NCI-H2196 (cell line): Measurements from ENCODE around the gene CDR2.
"Not testable (repeated sequence)": the region's sequence is repeated elsewhere in the genome, so short reads cannot be mapped to it uniquely, and the experiment has no call there.

Experiments used
- DNase-seq: peaks from one replicate; lab custom pipeline; 2025; ENCODE audit not compliant: unreplicated experiment; lab: John Stamatoyannopoulos, UW

Gene CDR2

DNA sequence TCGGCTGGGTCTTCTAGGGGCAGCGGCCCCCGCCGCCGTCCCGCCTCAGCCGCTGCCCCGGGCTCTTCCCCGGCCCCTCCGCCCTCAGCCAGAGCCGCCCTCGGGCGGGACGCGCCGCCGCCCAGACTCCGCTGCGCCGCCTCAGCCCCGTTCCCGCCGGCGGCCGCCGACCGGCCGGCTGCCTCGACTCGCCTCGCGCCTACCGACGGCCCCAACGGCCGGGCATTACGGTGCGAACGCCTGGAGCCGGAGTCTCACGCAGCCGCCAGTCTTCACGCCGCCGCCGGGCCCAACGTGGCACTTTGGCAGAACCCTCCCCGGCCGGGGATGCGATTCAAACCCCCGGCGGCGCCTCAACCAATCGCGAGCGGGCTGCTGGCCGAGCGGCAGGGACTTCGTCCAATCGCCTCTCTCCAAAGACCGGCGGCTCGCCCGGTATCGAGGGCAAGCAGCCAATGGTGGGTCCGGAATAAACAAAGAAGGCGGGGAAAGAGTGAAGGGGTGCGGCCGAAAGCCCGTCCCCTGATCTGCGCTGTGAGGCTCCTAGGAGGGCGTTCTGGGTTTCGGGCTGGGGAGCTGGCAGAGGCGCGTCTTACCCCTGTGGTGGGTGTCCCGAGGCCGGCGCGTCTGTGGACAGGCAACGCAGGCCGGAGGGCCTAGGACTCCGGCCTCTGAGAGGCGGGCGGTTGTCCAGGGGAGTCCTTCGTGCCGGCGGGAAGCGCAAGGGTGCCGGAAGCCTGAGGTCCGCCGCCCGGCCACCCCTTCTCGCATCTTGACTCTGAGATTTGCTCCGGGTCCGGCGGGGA lies at the start of gene CDR2:
TSS of gene CDR2 (minus strand) at position 309 of the 806 bp plus-strand sequence. CDS start 310 bp downstream, outside the sequence.
- DNase-seq = peak; percentile 98

DNA sequence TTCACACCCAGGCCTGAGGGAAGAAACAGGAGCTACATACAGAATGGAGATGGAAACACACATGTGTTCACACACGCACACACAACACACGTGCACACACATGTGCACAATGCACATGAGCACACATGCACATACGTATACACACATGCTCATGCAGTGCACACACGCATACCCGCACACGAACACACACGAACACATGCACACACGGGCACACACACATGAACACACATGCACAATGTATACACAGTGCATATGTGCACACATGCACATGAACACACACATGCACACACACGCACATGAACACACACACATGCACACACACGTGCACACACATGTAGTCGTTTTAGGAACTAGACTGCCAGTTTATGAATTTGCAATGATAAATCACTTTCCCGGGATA lies 49.3 kb upstream of the CDR2 start:
- DNase-seq = no peak

DNA sequence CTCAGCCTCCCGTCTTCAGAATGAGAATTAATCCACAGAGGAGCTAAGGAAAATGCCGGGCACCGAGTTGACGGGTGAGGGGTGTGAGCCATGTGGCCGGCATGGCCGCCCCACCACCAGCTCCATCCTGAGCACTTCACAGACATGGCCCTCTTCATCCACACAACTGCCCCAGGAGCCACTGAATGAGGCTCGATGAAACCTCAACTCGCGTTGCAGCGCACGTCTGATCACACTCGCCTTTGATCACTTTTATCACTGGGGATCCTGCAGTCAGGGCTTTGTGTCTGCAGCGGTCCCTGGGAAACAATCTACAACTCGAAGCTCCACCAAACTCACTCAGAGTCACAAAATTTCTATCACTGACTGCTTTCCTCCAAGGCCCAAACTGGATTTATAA lies 46.7 kb upstream of the CDR2 start:
- no peak for DNase-seq

DNA sequence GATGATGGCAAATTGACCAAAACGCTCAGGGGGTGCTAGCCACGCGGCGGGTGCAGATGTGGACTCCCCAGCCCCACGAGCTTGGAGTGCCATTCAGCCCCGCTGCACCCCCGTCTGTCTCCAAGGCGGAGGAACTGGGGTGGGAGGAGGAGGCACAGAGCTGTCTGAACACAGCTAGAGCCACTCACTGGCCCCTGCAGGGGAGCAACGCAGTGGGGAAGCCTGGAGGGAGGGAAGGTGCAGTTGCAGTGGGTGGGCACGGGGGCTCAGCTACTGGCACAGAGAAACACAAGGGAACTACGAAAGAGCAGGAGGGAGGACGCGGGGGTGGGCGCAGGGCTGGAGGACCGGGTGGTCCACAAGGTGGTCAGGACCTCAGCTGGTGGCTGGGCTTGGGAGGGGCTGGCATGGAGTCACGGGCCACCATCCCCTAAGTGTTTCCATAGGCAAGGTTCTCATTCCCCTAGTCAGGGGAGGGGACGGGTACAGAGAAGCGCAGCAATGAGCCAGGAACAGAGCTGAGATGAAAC lies 46.3 kb upstream of the CDR2 start:
- no peak for DNase-seq

DNA sequence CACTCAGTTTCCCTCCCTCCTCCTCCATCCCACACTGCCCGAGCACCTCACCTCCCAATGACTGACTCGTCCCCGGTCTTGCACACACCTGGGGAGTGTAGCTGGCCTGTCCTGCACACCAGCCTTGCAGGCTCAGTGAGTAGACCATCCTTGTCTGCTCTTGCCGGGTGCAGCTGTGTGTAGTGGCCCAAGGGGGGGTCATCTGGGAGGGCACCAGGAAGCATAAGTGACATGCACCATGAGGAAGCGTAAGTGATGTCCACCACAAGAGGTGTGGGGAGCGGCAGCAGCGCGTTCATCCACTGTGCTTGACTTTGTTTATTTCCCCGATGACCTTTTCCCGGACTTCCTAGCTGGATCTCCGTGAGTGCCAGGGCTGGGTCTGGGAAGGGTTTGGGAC lies 45.5 kb upstream of the CDR2 start:
- no peak for DNase-seq

DNA sequence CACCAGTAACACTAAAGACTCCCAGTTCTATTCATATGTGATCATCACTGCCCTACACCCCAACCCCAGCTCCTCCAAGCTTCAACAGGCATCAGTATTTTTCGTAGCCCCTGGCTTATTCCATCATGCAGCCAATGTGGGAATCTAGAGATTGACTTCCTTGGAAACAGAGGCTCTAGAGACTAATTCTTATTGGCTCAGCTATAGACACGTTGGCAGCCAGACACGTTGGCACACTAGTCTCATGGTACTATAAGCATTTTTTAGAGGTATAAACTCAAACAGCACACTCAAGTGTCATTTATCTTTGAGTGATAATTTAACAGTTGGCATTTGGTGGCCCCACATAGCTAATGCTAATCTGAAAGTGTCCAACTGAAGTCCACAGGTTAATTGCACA lies 44.4 kb upstream of the CDR2 start:
- no peak for DNase-seq

DNA sequence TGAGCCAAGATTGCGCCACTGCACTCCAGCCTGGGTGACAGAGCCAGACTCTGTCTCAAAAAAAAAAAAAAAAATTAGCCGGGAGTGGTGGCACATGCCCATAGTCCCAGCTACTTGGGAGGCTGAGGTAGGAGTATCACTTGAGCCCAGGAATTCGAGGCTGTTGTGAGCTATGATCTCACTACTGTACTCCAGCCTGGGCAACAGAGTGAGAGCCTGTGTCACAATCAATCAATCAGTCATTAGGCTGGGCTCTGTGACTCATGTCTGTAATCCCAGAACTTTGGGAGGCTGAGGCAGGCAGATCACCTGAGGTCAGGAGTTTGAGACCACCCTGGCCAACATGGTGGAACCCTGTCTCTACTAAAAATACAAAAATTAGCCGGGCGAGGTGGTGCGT lies 43.4 kb upstream of the CDR2 start:
- DNase-seq = not testable (repeated sequence)

DNA sequence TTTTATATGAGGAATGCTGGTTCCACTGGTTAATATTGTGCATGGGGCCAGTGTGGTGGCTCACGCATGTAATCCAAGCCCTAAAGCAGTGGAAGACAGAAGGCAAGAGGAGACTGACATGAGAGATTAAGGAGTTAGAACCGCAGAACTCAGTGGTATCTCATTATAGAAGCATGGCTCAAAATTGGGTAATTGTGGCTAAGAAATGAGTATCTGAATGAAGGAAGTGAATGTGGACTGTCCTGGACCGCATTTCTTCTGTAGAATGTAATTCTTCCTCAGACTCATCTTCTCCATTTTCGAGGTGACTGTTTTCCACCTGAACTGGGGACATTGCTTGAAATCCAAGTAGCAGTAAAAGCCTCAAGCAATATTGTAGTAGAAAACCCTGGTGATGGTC lies 42.6 kb upstream of the CDR2 start:
- DNase-seq = no peak

DNA sequence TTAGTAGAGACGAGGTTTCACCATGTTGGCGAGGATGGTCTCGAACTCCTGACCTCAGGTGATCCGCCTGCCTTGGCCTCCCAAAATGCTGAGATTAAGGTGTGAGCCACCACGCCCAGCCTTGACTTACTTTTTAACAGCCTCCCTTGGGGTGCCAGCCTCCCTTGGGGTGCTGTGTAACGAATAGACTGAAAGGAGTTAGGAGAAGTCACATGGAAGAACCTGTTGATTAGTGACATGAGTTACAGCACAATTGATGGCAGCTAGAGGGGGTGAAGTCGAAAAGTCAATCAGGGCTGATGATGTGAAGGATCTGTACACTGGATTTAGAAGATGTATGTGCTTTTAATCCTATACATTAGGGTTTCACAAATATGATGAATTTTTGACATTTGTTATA lies 39.4 kb upstream of the CDR2 start:
- no peak for DNase-seq

DNA sequence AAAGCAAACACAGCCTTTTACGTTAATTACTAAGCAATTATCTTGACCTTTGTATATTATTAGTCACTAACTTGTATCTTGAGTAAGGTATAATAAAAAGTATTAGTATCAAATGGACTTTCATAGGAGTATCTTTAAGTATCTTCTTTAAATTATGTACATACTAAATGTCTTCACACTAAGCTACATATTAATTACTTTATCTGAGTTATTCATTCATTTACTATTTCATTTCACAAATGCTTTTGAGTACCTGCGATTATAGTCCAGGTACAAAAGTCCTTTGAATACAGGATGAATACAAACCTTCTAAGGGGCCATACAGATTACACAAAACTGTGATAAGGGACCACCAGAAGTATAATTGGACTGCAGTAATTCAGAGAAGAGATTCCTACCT lies 33.1 kb upstream of the CDR2 start:
- DNase-seq = no peak

DNA sequence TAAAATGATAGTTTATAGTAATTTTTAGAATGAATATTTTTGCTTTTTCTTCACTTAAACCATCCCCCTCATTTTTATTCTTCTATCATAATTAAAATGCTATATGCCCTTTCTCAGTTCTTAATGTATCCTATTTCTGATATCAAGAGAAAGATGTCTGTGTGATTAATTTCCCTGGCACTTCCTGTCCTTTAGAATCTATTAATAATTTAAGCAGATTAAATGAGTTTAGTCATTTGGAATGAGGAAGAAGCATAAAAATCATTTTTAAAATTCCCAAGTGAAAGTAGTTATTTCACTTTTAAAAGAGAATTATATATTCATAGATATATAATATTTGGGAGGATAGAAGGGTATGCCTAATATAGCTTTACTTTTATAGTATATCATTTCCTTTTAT lies 27.8 kb upstream of the CDR2 start:
- DNase-seq = no peak

DNA sequence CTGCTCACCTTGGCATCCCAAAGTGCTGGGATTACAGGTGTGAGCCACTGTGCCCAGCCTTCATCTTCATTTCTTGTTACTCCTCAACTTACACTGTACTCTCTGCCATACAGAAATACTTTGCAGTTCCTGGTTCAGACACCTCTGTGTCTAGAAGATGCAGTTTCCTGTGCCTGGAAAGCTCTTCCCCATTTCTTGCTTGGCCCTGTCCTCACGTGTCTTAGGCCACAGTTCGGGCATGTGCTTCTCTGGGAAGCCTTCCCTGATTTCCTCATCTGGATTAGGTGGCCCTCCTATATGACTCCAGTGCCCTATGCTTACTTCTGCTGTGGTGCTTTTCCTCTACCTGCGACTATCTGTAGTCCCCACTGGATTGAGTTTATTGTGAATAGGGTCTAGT lies 26.5 kb upstream of the CDR2 start:
- no peak for DNase-seq

DNA sequence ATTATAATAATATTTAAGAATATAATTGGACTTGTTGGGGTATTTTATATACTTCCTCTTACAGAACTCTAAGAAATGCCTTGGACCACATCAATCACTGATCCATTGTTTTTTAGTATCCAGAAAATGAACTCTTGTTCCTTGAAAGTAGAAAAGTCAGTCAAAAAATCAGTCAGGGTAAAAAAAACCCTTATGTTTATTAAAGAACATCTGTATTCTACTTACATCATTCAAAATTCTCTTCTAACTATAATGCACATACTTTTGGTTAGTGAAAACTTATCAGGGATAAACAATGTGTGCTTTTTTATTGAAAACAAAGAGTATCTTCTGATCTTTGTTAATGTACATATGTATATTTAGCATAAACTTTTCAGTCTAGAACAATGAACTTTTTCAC lies 23.5 kb upstream of the CDR2 start:
- no peak for DNase-seq

DNA sequence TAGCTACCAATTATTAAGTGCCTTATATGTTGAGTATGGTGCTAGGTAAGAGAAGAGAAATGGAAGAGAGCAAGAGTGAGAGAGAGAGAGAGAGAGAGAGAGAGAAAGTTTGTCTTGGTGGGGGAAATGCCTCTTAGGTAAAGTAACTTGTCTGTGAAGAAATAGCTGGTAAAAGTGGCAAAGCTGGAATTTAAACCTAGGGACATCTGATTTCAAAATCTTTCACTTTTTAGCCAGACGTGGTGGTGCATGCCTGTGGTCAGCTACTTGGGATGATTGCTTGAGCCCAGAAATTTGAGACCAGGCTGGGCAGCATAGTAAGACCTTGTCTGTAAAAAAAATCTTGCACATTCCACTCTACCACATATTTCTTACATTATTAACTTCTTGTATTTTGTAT lies 23.0 kb upstream of the CDR2 start:
- DNase-seq = no peak

DNA sequence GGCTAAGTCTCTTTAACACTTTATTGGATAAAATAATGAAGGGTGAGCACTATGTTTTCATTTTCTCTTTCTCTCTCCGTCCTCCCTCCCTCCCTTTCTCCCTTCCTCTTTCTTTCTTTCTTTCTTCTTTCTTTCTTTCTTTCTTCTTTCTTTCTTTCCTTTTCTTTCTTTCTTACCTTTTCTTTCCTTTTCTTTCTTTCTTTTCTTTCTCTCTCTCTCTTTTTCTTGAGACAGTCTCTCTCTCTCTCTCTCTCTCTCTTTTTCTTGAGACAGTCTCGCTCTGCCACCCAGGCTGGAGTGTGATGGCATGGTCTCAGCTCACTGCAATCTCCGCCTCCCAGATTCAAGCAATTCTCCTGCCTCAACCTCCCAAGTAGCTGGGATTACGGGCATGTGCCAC lies 21.5 kb upstream of the CDR2 start:
- no peak for DNase-seq

DNA sequence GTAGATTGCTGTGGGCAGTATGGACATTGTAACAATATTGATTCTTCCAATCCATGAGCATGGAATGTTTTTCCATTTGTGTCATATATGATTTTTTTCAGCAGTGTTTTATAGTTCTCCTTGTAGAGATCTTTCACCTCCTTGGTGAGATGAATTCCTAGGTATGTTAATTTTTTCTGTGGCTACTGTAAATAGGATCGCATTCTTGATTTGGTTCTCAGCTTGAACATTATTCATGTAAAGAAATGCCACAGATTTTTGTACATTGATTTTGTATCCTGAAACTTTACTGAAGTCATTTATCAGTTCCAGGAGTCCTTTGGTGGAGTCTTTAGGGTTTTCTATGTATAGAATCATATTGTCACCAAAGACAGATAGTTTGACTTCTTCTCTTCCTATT lies 19.7 kb upstream of the CDR2 start:
- no peak for DNase-seq

DNA sequence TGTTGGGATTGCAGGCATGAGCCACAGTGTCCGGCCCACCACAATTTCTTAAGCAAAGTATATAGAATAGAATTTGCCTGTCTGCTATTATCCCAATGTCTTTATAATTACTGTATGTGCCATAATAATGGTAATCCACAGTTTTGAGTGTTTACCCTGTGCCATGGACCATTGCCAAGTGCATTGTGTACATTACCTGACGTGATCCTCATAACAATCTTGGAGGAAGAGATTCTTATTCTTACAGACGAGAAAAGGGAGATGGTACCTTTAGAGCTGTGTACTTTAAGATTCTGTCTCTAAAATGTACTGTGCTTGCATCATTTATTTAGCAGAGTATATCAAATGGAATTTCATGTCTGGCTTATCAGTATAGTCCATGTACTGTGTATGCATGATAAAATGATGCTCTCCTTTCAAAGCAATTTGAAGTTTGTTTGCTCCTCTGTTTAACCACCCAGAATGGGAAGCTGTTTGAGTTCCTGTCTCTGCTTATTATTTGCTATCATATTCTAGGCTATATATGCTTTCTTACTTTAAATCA lies 13.8 kb upstream of the CDR2 start:
- no peak for DNase-seq

DNA sequence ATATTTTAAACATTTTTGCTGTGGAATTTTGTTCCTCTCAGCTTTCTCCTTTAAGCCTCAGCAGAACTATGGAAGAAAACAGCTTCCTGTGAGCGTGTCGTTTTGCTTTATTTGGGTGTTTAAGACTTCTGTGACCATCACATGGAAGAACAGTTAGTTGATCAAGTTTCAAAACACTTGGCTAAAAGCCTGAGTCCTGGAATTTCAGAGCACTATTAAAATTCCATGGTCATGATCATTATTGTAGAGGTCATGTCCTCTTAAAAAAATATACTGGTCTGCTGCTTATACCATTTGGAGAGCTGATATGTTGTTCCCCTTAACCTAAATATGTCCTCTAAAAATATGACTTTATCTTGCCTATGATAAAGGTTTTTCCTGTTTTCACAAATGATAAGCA lies 12.6 kb upstream of the CDR2 start:
- no peak for DNase-seq

DNA sequence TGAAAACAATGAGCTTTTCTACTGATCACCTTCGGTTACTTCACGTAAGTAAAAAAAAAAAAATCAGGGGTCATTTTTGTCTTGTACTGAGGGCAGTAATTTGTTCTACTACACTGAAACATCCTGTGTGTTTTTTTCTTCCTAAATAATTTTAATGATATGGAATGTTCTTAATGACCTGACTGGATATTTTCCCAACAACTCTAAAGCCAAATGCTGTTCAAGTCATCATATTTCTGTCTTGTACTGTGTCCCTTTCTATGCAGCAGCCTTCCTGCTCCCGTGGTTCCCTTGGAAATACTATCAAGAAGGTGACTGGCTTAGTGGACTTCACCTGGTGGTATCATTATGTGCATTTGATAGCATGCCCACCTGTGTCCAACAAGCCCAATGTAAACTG lies 10.8 kb upstream of the CDR2 start:
- DNase-seq = no peak

DNA sequence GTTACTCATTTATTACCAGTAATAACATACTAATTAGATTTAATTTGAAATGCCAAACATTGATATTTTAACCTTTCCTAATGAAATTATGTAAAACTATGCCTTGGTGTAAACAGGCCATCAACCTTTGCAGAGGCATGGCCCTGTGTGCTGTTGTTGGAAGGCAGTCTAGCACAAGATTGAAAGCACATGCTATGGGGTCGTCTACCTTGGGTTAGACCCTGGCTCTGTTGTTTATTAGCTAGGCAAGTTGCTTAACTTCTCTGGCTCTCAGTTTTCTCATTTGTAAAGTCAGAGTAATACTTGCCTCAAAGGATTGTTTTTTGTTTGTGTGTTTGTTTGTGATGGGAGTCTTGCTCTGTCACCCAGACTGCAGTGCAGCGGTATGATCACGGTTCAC lies 9.4 kb upstream of the CDR2 start:
- DNase-seq = no peak

DNA sequence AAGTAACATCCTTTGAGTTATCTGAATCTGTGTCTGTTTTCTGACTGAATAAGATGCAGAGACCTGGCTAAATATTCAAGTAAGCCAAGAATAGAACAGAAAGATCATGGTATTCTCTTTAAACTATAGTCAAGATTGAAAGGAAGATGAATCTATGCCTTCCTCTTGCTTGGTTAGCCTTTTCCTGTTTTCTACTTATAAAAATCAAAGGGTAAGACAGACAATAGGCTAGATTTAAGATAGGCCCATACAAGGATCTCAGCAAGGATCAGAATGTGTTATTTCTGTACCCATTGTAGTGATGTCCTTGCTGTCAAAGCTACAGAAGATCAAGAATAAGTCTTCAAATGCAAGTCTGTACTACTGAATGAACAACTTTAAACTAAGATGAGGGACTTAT lies 7.0 kb upstream of the CDR2 start:
- DNase-seq = no peak

DNA sequence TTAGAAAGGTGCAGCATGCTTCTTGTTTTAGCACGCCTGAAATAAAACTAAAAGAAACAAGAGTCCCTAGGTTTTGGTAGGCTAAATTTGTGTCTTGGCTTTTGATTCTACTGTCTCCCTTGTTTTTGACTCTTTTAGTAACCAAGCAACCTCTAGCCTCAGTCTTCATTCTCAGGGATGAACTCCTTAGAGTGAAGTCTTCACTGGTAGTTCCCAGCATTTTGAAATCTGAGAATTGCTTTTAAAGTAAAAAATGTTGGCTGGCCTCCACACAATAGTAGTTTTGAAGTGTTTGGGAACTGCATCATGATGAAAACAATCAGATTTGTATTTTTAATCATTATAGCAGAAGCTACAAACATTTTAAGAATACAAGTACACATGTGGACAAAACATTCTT lies 6.1 kb upstream of the CDR2 start:
- DNase-seq = no peak

DNA sequence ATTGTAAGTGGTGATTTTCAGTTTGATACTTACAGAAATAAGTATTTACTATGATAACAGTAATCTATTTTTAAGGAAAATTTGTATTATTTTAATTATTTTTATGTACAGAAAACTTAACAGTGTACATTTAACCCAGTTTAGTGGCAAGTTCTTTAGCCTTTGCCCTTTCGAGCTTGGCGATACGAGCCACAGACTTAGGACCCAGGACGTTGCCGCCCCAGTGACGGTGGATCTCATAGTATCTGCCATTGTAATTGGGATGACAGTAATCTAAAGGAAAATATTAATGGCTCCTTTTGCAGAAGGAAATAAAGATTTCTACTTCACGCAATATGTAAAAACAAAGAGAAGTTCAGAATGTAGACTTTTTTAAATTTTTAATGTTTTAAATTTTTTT lies 5.2 kb upstream of the CDR2 start:
- no peak for DNase-seq
